Keratinocyte (primary cell): ENCODE results near the gene BRD1.

Experiments used
- CTCF ChIP-seq, 3 experiments: IDR thresholded peaks in 1 of 3; conservative IDR thresholded peaks in 1 of 3; optimal IDR thresholded peaks in 1 of 3; 2 replicates in 2 of 3; 3 replicates in 1 of 3; pipeline versions ENCODE3 to v1.5.1; 2011; ENCODE audit warnings: low read length in 3 of 3, mild to moderate bottlenecking in 3 of 3, moderate library complexity in 2 of 3, control low read depth in 1 of 3, inconsistent platforms in 1 of 3; ENCODE audit not compliant: insufficient read depth in 2 of 3; ENCODE audit errors: extremely low read depth in 1 of 3
- EZH2 ChIP-seq: IDR thresholded peaks from one replicate; pipeline ENCODE4 v1.6.1; 2012; ENCODE audit warnings: inconsistent platforms, mild to moderate bottlenecking, low read length, moderate library complexity

- TF ChIP-seq CTCF (optimal IDR thresholded peaks at IDR 0.05 in 1 of 3, IDR thresholded peaks at IDR 0.05 in 1 of 3, conservative IDR thresholded peaks at IDR 0.05 in 1 of 3; ENCODE audit: extremely low read depth in 1 of 3, insufficient read depth in 2 of 3, low read length in 3 of 3) (no peak), EZH2 (no peak)
These were observed 67.4 kb downstream of the BRD1 start for GRCh38 chr22:49760280-49760629.
